Hepatocyte (in vitro differentiated cells): ENCODE data around the gene H6PD.

Experiments
- CTCF ChIP-seq: fragments of 200-600 bp; sonication (generic); IDR thresholded peaks from 2 replicates; pipeline ENCODE4 v1.5.1; 2016; ENCODE audit warnings: antibody characterized with exemption, mild to moderate bottlenecking; ENCODE audit not compliant: poor library complexity
- EZH2 ChIP-seq: fragments of 200-600 bp; sonication (generic); IDR thresholded peaks from 2 replicates; pipeline ENCODE4 v1.6.1; 2016; ENCODE audit warnings: antibody characterized with exemption, mild to moderate bottlenecking, borderline replicate concordance
- EZH2phosphoT487 ChIP-seq: fragments of 200-600 bp; sonication (generic); IDR thresholded peaks from one replicate; pipeline ENCODE4 v1.6.1; 2018; ENCODE audit warnings: antibody characterized with exemption, mild to moderate bottlenecking, low read depth, moderate library complexity; ENCODE audit not compliant: unreplicated experiment, severe bottlenecking

GRCh38 chr1:9303916-9304315, 69.3 kb downstream of the H6PD start:
- TF ChIP-seq CTCF, result no peak
- TF ChIP-seq EZH2, result no peak
- no peak for TF ChIP-seq EZH2phosphoT487
